HL-60/S4 treated with retinoic acid at 250 ng/mL for 4 days and 3 days (cell line): ENCODE results near the gene KCNK7.
"Not testable (repeated sequence)": the region's sequence is repeated elsewhere in the genome, so short reads cannot be mapped to it uniquely, and the experiment has no call there.

Source experiments
- in situ Hi-C: fragments of 300-500 bp; cut with MboI; formaldehyde crosslinking; loops from 2 replicates; pipeline ENCODE4 v1.7.0; 2022; ENCODE audit warnings: low sequenced_read_pairs

The KCNK7 gene, protein sequence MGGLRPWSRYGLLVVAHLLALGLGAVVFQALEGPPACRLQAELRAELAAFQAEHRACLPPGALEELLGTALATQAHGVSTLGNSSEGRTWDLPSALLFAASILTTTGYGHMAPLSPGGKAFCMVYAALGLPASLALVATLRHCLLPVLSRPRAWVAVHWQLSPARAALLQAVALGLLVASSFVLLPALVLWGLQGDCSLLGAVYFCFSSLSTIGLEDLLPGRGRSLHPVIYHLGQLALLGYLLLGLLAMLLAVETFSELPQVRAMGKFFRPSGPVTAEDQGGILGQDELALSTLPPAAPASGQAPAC

DNA sequence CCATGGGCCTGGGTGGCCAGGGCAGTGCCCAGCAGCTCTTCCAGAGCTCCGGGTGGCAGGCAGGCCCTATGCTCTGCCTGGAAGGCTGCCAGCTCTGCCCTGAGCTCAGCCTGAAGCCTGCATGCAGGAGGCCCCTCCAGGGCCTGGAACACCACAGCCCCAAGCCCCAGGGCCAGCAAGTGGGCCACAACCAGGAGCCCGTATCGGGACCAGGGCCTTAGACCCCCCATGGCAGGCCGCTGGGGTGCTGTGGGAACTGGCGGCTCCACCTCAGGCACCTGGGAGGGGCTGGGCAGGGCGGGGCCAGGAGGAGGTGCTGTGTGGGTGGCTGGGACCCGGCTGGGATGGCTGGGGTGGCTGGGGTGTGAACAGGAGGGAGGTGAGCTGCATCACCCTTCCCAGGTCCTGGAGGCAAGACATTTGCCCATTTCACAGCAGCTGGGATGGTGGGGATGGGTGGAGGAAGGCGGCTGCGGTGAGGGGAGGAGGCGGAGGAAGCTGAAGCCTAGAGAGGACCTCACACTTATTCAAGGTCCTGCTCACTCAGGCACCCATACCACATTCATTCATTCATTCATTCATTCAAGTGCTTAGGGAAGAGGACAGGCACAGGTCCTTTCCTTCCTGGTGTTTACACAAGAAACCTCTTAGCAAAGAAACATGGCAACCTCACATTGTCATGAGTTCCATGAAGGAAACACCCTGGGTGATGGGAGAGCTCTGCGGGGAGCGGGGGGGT, at the start of gene KCNK7:
Gene KCNK7 (minus strand): TSS at position 258 of the 739 bp plus-strand sequence. CDS start 28 bp downstream, at position 230.
- in situ Hi-C loops = no loop called here

DNA sequence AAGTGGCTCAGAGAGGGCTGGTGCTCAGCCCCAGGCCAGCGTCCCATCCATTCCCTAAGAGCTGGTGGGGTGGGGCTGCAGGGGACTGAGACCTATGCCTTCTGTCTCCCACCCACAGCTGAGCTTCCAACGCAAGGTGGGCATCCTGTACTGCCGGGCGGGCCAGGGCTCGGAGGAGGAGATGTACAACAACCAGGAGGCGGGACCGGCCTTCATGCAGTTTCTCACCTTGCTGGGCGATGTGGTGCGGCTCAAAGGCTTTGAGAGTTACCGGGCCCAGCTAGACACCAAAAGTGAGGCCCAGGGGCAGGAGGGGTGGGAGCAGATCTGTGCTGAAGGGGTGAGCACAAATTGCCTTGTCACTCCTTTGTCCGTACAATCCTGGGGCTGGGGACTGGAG, 49.2 kb upstream of the KCNK7 start:
- in situ Hi-C loops = no loop called here

DNA sequence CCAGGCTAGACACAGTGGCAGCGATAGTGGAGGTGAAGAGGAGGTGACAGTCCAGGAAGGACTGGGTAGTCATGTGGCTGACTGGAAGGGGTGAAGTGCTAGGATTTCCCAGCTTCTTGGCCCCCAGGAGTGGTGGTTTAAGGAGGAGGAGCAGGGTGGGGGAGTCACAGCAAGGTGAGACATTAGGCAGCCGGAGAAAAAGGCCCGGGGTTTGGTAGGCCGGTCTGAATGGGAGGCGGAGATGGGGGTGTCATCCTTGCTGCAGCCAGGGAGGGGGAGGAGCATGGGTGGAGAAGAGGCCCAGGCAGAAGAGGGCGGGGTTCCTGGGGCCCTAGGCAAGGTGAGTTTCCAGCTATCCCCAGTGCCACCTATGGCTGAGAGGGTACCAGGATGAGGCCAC, 48.4 kb upstream of the KCNK7 start:
- in situ Hi-C loops = no loop called here

DNA sequence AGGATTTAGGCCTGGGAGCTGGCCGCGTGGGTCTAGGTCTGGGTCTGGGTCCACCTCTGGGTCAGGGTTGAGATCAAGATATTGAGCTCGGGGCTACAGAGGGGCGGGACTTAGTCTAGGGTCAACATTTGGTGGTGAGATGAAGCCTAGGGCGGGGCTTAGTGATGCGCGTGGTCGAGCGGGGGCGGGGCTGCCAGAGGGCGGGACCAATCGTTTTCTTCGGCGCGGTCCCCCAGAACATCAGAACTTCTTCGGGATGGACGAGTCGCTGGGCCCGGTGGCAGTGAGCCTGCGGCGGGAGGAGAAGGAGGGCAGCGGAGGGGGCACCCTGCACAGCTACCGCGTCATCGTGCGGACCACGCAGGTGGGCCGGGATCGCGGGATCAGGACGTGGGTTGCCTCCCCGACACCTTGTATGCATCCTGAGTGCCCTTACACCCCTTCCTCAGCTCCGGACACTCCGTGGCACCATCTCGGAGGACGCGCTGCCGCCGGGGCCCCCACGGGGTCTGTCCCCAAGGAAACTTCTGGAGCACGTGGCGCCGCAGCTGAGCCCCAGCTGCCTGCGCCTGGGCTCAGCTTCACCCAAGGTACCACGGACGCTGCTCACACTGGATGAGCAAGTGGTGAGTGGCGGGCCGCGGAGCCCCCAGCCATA, 46.5 kb upstream of the KCNK7 start:
- in situ Hi-C loops = no loop called here

DNA sequence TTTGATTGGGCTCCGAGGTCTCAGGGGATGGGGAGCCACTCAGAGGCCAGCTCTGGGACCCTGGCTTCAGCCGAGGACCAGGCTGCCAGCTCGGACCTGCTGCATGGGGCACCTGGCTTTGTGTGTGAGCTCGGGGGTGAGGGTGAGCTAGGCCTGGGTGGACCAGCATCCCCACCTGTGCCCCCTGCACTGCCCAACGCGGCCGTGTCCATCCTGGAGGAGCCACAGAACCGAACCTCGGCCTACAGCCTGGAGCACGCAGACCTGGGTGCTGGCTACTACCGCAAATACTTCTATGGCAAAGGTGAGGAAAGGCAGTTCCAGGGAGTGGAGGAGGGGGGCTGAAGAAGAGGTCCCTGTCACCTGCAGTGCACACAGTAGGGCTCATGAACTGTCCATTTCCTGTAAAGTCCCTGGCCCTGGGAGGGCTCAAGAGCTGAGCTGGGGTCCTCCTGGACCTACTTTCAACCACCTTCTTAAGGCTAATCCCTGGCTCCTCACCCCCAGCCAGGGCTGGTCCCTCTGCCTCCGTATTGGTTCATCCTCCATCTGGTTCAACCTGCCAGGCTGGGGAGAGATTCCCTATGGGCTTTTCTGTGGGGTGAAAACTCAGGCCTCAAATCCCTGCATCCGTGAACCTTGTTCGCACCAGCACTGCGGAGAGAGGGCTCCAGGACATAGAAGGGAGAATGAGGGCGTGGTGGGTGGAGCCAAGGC, 45.9 kb upstream of the KCNK7 start:
- in situ Hi-C loops = no loop called here

DNA sequence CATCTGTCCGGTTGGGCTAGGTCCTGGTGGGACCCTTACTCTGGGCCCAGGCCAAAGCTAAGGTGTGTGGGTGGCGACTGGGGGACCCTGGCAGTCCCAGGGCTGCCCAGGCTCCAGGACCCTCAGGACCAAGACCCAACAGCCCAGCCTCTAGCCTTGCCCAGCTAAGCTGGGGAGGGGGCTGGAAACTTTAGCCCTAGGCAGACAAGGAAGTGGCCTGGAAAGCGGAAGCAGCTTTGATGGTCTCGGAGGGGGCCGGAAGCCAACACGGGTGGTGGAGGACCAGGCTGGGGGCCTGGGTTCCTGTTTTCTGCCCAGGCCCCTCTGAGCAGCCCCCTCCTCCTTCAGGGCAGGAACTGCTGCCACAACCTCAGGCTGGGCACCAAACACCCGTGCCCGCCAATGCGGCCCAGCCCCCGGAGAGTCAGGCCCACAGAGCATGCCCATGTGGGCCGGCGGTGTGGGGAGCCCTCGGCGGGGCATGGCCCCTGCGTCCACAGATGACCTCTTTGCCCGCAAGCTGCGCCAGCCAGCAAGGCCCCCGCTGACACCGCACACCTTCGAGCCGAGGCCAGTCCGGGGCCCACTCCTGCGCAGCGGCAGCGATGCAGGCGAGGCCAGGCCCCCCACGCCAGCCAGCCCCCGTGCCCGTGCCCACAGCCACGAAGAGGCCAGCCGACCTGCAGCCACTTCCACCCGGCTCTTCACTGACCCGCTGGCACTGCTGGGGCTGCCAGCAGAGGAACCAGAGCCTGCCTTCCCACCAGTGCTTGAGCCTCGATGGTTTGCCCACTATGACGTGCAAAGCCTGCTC, 45.1 kb upstream of the KCNK7 start:
- in situ Hi-C loops = no loop called here

DNA sequence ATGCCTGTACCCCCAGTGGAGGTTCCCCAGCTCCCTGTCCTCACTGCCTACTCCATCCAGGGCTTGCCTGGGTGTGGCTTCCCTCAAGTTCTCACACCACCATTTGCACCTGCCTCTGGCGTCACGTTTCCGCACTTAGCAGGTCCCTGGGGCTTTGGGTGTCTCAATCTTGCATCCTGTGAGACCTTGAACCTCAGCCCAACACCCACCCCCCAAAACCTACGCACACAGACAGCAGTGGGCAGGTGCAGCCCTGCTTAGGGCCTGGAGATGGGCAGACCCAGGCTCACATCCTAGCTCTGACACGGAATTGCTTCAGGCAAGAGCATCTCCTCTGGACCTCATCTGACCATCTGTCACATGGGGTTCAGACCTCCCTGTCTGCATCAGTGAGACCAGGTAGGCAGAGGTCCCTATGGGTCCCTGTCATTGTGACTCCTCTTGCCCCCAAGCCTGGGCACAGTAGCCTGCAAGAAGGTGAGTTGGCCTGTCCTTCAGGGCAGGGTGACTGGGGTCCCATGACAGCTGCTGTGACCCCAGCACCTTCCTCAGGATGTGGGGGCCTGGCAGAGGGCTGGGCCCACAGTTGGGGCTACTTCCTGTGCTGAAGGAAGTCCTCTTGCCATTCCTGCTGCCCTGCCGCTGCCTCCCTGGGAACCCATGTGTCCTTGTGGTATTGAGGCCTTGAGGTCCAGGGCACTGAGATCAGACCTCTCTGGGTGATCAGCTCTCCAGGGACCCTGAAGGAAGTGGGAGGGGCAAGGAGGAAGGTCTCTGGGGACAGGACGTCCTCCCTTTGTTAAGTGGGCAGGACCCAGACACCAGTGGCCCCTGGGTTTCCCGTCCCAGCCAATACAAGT, 44.3 kb upstream of the KCNK7 start:
- in situ Hi-C loops = no loop called here

DNA sequence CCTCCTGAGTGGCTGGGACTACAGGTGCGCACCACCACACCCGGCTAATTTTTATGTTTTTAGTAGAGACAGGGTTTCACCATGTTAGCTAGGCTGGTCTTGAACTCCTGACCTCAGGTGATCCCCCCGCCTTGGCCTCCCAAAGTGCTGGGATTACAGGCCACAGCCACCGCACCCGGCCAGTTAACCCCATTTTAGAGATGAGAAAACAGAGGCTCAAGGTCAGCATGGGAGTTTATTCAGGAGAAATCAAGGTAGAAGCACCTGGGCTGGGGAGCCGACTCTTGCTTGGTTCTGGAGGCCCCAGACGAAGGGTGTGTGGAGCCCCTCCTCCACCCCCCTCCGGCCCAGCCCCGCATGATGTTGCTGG, 43.6 kb upstream of the KCNK7 start:
- in situ Hi-C loops = not testable (repeated sequence)

DNA sequence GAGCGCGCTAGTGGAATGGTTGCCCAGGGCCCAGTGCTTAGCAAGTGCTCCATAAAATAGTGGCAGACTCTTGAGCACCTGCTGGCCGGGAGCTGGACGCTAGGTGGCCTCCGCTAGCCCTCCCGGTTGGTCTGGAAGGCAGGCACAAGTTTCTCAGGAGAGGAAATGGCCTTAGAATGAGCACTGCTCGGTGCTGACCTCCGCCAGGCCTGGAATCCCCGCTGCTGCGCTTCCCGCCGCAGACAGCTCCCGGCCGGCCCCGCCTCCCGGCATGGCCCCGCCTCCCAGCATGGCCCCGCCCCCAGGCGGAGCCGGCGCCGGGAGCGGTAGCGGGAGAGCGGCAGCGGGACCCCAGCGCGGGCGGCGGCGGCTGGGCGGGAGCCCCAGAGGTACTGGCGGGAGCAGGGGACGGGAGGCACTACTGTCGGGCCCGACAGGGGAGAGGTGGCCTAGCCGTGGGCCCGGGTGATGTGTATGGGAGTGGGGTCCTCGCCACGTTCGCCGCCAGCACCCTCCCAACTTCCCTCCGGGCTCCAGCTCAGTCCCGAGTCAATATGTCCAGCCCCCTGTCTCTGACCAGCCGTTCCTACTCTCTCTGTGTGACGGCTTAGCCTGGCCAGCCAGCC, 42.3 kb upstream of the KCNK7 start, which contains the start of gene SIPA1:
Gene SIPA1 (plus strand): TSS at position 308 of the 626 bp plus-strand sequence. CDS start 2,821 bp downstream, outside the sequence.
- in situ Hi-C loops = no loop called here

DNA sequence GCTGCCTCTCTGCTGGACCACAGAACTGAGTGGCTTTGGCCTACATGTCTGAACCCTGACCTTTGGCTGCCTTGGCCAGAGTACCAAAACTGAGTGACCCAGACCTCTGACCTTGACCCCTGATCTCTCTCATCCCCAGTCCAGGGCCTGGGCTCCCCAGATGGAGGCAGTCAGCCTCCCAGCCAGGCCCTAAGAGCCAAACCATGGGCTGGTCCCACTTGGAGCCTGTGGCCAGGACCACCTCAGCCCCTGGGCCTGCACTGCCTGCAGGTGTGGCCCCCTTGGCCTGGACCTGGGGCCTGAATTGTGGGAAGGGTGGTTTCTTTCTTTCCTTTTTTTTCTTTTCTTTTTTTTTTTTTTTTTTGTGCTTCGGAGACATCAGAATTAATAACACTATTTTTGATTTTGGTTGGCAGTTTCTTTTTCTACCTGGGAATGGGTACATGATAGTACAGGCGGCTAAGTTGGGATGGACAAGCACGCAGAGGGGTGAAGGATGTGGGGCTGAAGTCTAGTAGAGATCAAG, 41.5 kb upstream of the KCNK7 start:
- in situ Hi-C loops = no loop called here

DNA sequence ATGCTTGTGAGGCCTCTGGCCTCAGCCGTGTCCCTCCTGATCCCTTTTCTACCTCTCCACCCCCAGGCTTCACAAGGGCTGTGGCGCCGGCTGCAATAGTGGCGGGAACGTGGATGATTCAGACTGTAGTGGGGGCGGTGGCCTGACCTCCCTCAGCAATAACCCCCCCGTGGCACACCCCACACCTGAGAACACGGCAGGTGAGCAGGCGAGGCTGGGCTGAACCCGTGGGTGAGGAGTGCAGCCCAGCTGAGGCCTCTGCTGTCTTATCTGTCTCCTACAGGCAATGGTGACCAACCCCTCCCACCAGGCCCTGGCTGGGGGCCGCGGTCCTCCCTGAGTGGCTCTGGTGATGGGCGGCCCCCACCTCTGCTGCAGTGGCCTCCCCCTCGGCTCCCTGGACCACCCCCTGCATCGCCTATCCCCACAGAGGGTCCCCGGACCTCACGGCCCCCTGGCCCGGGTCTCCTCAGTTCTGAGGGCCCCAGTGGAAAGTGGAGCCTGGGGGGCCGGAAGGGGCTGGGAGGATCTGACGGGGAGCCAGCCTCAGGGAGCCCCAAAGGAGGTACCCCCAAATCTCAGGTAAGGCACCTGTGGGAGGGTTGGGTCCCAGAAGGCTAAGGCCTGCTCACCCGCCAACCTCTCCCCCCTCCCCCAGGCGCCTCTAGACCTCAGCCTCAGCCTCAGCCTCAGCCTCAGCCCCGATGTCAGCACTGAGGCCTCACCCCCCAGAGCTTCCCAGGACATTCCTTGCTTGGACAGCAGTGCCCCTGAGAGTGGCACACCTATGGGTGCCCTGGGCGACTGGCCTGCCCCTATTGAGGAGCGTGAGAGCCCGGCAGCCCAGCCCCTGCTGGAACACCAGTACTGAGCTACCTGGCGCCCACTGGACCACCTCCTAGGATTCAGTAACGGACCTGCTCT, 40.8 kb upstream of the KCNK7 start:
- in situ Hi-C loops = no loop called here

DNA sequence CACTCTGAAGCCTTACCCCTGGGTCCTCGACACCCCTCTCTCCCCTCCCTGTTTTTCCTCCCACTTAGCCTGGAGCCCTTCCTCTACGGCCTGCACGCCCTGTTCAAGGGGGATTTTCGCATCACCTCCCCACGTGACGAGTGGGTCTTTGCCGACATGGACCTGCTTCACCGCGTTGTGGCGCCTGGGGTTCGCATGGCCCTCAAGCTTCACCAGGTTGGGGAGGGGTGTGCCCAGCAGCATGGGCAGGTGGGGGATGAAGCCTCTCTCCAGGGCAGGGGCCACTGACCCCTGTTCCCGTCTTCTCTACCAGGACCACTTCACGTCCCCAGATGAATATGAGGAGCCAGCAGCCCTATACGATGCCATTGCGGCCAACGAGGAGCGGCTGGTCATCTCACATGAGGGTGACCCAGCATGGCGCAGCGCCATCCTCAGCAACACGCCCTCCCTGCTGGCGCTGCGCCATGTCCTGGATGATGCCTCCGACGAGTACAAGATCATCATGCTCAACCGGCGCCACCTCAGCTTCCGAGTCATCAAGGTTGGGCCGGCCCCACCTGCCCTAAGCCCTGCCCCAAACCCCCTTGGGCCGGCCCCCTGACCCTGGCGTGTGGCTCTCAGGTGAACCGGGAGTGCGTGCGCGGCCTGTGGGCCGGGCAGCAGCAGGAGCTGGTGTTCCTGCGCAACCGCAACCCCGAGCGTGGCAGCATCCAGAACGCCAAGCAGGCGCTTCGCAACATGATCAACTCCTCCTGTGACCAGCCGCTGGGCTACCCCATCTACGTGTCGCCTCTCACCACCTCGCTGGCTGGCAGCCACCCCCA, 39.5 kb upstream of the KCNK7 start:
- in situ Hi-C loops = no loop called here

DNA sequence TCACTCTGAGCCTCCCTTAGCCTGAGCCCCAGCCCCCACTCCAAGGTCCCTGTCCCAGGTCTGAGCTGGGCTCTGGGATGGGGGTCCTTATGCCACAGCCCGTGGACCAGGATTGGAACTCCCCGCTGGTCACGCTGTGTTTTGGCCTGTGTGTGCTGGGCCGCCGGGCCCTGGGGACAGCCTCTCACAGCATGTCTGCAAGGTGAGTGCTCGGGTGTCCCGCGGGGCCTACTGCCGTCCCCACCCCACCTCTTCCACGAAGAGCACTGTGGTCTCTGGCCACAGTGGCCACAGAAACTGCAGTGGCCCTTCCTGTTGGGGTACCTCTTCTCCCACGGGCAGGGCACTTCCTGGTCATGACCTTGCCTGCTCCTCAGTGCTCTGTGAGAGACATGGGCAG, 38.8 kb upstream of the KCNK7 start:
- in situ Hi-C loops = no loop called here

DNA sequence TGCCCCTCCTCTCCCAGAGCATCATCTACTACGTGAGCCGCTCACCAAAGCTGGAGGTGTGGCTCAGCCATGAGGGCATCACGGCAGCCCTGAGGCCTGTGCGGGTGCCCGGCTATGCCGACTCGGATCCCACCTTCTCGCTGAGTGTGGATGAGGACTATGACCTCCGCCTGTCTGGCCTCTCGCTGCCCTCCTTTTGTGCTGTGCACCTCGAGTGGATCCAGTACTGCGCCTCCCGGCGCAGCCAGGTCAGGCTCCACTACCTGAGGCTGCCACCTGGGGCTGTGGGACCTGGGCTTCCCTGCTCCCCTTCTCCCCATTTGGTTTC, 38.5 kb upstream of the KCNK7 start:
- in situ Hi-C loops = no loop called here

DNA sequence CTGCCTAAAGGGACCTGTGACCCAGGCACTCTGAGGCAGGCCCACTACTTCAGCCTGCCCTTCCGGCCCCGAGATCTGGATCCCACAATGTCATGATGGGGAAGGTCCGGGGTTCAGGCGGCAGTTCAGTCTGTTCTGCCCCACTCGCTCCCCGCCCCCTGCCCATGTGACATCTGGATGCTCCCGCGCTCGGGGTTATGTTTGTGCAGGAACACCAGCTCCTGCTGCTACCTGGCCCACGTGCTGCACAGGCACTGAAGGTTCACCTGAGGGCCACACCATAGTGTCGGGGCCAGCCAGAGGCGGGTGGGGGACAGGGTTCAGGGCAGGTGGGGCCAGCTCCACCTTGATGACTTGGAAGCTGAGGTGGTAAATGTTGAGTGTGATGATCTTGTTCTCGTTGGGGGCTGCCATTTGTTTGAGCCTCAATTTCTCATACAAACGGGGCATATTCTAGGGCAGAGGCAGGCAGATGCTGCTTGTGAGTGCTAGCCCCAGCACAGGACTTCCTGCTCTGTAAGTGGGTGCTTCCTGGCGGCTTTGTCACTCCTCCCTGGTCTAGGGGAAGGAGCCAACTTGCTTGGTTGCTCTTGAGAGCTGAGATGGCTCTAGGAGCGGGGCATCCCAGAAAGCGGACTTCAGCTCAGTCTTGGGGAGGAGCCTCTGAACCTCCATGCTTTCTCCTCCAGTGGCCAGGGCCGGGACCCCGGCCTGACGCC, 37.9 kb upstream of the KCNK7 start:
- in situ Hi-C loops = no loop called here

DNA sequence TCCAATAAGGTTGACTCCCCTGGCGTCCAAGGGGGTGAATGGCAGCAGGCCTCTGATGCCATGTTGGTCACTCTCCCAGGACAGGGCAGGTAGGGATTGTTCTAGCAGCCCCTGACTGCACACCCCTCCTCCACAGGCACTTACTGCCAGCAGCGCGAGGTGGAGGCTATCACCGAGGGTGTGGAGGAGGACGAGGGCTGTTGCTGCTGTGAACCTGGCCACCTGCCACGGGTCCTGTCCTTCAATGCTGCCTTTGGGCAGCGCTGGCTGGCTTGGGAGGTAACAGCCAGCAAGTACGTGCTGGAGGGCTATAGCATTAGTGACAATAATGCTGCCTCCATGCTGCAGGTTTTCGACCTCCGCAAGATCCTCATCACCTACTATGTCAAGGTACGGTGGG, 34.6 kb upstream of the KCNK7 start:
- in situ Hi-C loops = no loop called here
